HG03378 (cell line): ENCODE data around the gene DDX46.
A peak's percentile ranks its signal among the peaks of the same experiment; 100 is the strongest.
"Not testable (repeated sequence)": the region's sequence is repeated elsewhere in the genome, so short reads cannot be mapped to it uniquely, and the experiment has no call there.

Source experiments
- ATAC-seq: cut with Tn5 transposase; IDR thresholded peaks from one replicate; pipeline ENCODE4 v1.9.1; 2021; ENCODE audit warnings: mild to moderate bottlenecking, moderate library complexity; ENCODE audit not compliant: unreplicated experiment

The DDX46 gene

DNA sequence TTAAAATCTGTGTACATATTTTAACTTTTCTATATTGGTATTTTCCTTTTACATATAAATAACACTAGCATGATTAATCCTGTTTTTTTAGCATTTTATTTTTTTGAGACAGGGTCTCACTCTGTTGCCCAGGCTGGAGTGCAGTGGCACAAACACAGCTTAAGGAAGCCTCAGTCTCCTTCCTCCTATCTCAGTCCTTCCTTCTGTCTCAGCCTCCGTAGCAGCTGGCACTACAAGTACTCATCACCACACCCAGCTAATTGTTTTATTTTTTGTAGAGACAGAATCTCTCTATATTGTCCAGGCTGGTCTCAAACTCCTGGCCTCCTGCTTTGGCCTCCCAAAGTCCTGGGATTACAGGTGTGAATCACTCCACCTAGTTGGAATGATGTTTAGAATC is 85.7 kb downstream of the DDX46 start:
- no peak for ATAC-seq

DNA sequence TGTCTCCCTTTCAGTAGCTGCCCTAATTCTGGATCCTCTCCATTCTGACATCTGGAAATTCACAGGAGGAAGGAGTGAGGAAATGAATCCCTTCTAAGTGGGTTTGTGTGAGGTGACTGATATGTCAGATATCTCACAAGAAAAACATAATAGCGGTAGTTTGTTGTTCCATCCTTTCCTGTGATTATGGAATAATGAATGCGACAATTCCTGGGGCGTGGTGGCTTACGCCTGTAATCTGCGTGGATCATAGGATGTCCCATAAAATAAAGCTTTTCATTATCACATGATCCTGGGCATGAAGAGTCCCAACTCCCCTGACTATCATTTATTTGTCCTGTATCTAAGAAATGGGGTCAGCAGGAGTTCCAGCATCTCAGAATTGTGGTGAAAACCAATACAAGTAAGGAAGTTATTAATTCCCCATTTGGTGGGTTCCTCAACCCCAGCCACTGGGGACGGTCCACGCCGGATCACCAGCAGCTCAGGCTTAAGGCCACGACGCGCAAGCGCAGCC is 86.8 kb downstream of the DDX46 start:
- no peak for ATAC-seq

DNA sequence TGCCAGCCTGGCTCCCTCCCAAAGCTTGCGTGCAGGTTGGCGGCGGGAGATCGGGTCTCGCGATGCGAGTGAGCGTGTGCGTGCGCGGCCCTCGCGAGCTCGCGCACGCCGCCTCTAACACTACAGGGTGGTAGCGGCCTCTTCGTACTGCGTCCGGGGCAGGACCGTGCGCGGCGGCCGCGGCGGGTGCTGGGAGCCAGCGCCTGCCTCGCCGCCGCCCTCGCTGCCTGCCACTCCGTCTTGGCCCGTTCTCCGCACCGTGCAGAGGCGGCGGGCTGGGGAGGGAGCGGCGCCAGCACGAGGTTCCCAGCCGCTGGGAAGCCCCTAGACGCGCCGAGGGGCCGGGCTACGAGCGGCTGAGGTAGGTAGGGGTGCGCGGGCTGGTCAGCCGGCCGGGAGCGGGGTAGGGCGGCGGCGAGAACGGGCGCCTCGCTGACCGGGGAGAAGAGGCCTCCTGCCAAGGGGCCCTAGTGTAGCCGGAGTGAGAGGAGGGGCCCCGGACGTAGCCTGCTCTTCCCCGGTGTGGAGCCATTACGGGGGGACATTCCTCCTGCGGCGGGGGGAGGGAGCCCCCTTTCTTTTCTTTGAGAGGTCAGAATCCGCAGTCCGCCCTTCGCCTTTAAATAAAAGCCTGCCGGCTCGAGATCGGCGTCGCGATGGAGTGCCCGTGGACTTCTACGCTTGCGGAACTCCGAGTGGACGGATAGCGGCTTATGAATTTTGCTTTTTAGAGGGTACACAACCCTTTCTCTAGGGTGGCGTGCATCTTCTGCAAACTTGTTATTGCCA is 87.5 kb downstream of the DDX46 start, which contains the start of gene C5orf24:
TSS of gene C5orf24 (plus strand) at position 117 of the 789 bp plus-strand sequence. CDS start 8,933 bp downstream, outside the sequence.
- ATAC-seq, result peak; percentile 73

DNA sequence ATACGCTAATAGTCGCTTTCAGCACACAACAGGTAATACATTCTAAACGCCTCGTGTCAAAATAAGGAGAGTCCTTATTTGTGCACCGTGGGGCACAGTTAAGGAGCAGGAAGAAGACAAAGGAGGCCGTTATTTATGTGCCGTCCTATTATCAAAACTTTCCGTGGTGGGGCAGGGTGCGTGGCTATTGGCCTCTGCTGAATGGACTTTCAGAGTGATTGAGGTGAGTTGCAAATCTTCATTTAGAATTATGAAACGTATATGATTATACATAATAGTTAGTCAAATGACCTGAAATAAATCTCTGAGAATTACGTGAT is 88.0 kb downstream of the DDX46 start:
- no peak for ATAC-seq

DNA sequence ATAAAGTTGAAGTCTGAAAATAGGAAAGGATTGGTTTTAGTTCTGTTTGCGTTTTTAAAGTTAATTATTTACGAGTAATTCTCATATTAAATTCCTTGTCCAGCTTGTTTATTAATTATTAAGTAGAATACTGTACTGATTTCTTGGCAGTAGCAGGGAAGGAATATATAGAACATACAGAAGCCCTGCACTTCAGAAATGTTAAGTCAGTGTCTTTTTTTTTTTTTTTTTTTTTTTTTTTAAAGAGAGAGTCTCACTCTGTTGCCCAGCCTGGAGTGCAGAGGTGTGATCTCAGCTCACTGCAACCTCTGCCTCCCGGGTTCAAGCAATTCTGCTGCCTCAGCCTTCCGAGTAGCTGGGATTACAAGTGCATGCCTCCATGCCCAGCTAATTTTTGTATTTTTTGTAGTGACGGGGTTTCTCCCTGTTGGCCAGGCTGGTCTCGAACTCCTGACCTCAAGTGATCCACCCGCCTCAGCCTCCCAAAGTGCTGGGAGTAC is 90.9 kb downstream of the DDX46 start:
- ATAC-seq, result not testable (repeated sequence)

DNA sequence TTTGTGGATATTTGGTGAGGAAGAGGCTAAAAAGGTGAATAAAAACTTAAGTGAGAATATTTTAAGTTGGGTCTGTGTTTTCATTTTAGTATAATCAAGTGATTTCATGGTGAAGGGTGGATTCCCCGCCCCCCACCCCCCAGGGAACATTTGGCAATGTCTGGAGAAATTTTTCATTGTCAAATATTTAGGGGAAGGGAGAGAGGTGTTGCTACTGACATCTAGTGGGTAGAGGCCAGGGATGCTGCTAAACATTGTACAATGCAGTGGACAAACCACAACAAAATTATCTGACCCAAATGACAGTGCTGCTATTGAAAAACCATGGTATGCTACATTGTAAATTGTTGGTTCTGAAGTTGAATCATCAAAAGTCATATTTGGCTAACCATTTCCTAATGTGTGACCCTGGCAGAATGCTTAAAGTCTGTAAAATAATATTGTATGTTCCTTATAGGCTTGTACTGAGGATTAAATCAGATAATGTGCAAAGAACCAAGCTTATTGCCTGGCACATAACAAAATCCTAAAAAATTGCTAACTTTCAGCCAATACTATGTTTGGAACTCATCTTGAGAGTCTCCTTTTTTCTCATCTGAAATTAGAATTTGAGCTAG is 92.8 kb downstream of the DDX46 start:
- no peak for ATAC-seq

DNA sequence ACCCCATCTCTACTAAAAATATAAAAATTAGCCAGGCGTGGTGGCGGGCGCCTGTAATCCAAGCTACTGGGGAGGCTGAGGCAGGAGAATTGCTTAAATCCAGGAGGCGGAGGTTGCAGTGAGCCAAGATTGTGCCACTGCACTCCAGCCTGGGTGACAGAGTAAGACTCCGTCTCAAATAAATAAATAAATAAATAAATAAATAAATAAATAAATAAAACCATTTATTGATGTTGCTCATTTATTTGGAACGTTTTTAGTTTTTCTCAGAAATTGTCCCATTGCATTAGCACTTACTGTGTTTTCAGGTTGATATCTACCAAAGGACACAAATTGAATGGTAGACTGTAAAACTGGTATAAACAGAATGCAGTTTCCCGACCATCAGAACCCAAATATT is 97.9 kb downstream of the DDX46 start:
- ATAC-seq, result not testable (repeated sequence)

DNA sequence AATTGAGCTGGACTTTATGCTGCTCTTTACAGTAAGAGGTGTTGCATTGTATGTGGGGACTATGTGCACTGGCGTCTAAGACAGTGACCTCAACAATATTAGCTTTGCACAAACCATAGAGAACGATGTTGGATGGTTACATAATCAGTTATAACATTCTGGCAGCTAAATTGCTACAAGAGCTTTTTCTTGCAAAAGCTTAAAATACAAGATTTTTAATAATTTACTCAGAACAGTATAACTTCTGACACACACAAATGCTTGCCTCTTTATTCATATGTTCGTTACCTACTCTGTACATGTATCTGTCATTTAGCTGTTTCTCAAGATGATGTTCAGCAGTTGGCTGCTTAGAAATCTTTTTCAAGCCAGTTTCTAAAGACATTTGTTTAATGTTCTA is 98.8 kb downstream of the DDX46 start:
- ATAC-seq, result no peak

DNA sequence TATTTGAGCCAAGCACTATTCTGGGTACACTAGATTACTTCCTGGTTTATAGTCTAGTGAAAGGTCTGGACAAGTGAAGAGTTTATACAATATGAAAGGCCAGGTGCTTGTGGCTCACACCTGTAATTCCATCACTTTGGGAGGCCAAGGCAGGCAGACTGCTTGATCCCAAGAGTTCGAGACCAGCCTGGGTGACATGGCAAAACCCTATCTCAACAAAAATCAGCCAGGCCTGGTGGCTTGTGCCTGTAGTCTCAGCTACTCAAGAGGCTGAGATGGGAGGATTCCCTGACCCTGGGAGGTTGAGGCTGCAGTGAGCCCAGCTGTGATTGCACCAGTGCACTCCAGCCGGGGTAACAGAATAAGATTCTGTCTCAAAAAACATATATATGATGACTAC is 106.1 kb downstream of the DDX46 start:
- no peak for ATAC-seq

DNA sequence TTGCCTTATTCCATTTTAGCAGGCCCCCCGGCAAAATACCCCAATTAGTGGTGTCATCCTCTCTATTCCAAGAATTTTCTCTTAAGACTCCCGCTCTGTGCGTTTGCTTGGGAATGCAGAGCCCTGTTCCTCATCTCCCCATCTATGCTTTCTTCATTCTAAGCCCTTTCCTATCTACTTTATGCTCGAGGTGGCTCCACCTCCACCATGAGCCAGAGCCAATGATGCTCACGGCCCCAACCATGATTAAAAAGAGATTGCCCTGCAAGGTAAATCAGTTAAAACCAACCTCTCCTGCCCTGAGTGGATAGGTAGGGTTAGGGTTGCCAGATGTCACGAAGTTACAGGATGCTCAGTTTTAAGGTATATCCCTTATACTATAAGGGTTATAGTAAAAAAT is 114.9 kb downstream of the DDX46 start:
- no peak for ATAC-seq

DNA sequence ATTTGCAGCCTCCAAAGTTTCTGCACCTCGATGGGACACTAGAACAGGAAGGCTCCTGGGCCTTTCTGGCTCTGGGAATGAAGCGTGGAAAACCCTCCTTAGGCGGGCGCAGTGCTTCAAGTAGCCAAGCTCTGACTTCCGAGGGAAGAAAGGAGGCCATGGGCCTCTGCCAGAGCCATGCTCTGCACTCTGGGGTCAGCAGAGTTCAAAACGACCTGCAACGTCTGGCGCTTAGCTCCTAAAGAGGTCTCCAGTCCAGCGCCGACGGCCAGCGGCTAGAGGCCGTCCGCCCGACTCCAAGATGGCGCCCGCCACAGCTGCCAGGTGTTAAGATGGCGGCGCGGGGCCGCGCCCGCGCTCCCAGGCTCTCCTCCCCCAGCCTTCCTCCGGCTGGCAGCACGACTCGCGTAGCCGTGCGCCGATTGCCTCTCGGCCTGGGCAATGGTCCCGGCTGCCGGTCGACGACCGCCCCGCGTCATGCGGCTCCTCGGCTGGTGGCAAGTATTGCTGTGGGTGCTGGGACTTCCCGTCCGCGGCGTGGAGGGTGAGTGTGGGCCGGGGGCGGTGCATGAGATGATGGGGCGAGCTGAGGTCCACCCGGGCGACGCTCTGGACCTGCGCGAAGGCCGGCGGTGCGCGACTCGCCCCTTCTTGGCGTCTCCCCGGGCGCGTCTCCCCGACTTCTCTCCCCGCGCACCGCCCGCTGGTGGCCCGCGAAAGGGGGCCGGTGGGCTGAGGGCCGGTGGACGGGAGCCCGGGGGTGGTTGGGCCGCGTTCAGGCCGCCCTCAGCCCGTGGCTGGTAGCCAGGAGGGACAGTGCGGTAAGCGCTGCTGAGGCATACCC is 115.6 kb downstream of the DDX46 start, which contains the start of gene TXNDC15:
TSS of gene TXNDC15 (plus strand) at position 385 of the 844 bp plus-strand sequence. CDS start at position 442, 57 bp downstream.
- peak; percentile 45 for ATAC-seq

DNA sequence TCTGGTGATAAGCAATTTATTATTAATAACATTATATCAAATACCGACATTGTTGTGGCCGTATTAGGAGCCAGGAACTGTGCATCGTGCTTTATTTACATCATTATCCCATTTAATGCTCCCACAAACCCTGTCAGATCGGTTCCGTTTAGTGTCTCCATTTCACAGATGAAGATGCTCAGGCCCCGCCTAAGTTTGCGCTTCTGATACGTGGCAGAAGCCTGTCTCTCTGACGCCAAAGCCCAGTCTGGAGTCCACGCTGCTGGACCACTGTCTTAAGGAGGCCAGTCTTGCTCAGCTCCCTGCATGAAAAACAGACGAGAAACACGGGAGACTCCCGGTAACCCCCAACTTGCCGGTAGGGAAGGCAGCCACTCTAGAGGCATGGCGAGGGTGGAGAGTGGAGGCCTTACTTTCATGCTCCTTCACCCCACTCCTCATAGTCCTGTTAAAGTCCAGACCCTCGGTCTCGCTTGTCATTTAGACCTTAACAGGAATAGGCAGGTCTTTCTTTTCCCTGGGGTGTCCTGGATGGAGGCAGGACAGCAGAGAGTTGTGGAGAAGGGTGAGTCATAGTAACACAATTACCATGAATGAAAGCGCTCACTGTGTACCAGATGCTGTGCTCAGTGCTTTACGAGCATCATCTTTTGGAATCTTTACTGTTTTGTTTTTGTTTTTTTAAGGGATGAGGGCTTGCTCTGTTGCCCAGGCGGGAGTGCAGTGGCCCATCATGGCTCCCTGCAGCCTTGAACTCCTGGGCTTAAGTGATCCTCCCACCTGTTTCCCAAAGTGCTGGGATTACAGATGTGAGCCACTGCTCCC is 116.5 kb downstream of the DDX46 start:
- no peak for ATAC-seq

DNA sequence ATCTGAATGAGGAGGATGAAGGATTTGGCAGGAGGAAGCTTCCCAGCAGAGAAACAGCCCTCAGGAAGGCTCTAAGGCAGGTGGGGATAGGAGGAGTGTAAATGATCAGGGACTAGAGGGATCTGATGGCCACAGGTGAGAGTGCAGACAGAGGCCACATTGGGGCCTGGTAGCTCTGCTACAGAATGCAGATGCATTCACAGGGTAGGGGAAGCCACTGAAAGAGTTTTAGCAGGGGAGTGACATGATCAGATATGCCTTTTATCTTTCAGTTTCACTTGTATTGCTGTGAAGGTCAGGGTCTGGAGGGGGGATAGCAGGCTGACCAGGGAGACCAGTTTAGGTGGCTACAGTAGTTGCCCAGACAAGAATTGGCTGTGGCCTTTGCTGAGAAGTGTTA is 118.6 kb downstream of the DDX46 start:
- ATAC-seq, result no peak

DNA sequence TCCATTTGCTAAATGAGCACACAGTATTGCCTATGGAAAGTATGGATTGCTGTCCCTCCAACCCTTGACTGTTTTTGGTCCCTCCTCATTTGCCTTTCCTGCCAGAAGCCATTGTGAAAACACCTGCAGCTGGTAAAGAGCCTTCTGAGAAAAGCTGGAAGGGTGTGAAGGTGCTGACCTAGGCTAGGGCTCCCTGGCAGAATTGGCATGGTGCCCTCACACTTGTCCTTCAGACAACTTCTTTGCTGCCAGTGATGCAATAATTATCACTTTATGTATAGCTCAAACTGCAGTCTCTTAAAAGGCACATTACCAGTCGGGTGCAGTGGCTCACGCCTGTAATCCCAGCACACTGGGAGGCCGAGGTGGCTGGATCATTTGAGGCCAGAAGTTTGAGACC is 119.8 kb downstream of the DDX46 start:
- ATAC-seq, result no peak

DNA sequence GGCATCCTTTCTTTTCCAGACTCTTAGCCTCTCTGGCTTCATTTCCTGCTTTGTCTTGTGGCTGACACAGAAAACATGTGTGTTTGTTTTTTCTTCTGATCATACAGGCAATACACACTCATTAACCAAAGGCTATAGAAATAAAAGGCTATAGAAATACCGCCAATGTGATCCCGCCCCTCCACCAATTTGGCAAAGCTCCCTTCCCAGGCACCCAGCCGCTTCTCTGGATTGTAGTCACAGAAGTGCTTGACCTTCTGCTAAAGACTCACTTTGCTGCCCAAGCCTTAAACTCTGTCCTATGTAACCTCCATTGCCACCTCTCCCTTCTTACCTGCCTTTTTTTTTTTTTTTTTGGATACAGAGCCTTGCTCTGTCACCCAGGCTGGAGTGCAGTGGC is 120.9 kb downstream of the DDX46 start:
- ATAC-seq, result no peak
